Measurements from ENCODE around the gene SNRPE. TPM values are rescaled to one million over a fixed set of nuclear protein-coding genes. Genes with fewer than 3 reads are reported as not detected.

Gene SNRPE
- total and polyA plus RNA-seq, 2 experiments from 2014 or later, result 27.6 to 233 TPM

DNA sequence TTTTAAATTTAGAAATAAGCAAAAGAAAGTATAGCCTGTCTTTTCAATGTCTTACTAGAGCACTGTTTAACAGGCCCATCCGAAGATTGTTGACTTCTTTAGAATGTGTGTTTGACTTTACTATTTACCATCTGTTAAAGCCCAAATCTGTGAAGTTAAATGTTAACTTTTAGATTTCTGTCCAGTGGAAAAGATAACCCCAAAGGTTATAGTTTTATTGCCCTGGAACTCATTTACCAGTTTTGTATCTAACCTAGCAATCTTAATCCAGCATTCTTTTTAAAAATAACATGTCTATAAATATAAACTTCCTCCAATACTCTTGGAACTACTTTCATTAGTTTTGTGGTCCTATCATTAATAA lies 37.9 kb downstream of the SNRPE start:
- Histone ChIP-seq H3K4me3 (no peak overlapping the region), H2AFZ (no peak overlapping the region), H3K79me2 (ENCODE audit: insufficient read depth) (no peaks in the 10 kb centered on the region), H3K4me2 (ENCODE audit: unreplicated experiment) (no peak overlapping the region), H3K27me3 (replicated peaks; ENCODE audit: insufficient read depth) (no peaks in the 10 kb centered on the region), H3K9me2 (ENCODE audit: insufficient read depth) (no peaks in the 10 kb centered on the region), H3K27ac (no peak overlapping the region), H3K4me1 (ENCODE audit: insufficient read depth) (no peaks in the 10 kb centered on the region), H3K36me3 (ENCODE audit: low read depth) (no peaks in the 10 kb centered on the region), H3K9me3 (ENCODE audit: low read depth) (no peaks in the 10 kb centered on the region), H3K9ac (no peak overlapping the region), H3F3A (ENCODE audit: insufficient read depth) (no peaks in the 10 kb centered on the region), H4K20me1 (ENCODE audit: insufficient read depth) (no peaks in the 10 kb centered on the region)
- in situ Hi-C loops (cut with MboI), result no loop called here
- TF ChIP-seq EZH2phosphoT487 (IDR thresholded peaks at IDR 0.05; ENCODE audit: insufficient read depth, low read depth) (no peak), EZH2 (IDR thresholded peaks at IDR 0.05; ENCODE audit: insufficient read depth, poor library complexity, severe bottlenecking) (no peak)
- no peak for DNase-seq
- 93 to 98% methylated on average over 1 of the region's 1 CpG for WGBS, 2 experiments (ENCODE audit: low coverage in 1 of 2, low lambda C conversion rate in 2 of 2, missing lambda C conversion rate in 2 of 2)

DNA sequence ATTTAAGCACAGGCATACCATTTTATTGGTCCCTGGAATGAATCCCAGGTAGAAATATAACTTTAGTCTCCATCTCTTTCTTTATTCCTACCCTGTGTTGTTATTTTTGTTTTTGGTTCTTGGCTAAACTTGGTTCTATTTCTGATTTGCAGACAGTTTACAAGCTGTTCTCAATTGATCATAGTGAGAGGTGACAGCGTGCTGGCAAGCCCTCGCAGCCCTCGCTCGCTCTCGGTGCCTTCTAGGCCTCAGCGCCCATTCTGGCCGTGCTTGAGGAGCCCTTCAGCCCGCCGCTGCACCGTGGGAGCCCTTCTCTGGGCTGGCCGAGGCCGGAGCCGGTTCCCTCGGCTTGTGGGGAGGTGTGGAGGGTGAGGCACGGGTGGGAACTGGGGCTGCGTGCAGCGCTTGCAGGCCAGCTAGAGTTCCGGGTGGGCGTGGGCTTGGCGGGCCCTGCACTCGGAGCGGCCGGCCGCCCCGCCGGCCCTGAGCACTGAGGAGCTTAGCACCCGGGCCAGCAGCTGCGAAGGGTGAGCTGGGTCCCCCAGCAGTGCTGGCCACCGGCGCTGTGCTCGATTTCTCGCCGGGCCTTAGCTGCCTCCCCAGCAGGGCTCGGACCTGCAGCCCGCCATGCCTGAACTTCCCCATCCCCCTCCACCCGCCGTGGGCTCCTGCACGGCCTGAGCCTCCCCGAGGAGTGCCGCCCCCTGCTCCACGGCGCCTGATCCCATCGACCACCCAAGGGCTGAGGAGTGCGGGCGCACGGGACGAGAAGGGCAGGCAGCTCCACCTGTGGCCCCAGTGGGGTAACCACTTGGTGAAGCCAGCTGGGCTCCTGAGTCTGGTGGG lies 38.7 kb downstream of the SNRPE start:
- in situ Hi-C loops (cut with MboI), result no loop called here
- TF ChIP-seq EZH2phosphoT487 (IDR thresholded peaks at IDR 0.05; ENCODE audit: insufficient read depth, low read depth) (no peak), EZH2 (IDR thresholded peaks at IDR 0.05; ENCODE audit: insufficient read depth, poor library complexity, severe bottlenecking) (no peak)
- no peaks in the 10 kb centered on the region for H3K9me3 ChIP-seq (ENCODE audit: low read depth)
- no peak overlapping the region for H3K4me2 ChIP-seq (ENCODE audit: unreplicated experiment)
- H3K27ac ChIP-seq, result no peak overlapping the region
- H4K20me1 ChIP-seq (ENCODE audit: insufficient read depth), result no peaks in the 10 kb centered on the region
- no peak overlapping the region for H2AFZ ChIP-seq
- H3K36me3 ChIP-seq (ENCODE audit: low read depth), result no peaks in the 10 kb centered on the region
- 92 to 93% methylated on average over 31 to 47 of the region's 47 CpGs for WGBS, 2 experiments (ENCODE audit: low coverage in 1 of 2, low lambda C conversion rate in 2 of 2, missing lambda C conversion rate in 2 of 2)
- no peaks in the 10 kb centered on the region for H3K79me2 ChIP-seq (ENCODE audit: insufficient read depth)
- no peak overlapping the region for H3K4me3 ChIP-seq
- H3K4me1 ChIP-seq (ENCODE audit: insufficient read depth), result no peaks in the 10 kb centered on the region
- H3F3A ChIP-seq (ENCODE audit: insufficient read depth), result no peaks in the 10 kb centered on the region
- no peaks in the 10 kb centered on the region for H3K27me3 ChIP-seq (replicated peaks; ENCODE audit: insufficient read depth)
- DNase-seq, result no peak
- no peak overlapping the region for H3K9ac ChIP-seq
- no peaks in the 10 kb centered on the region for H3K9me2 ChIP-seq (ENCODE audit: insufficient read depth)

GRCh38 chr1:203901581-203901980 lies 40.2 kb downstream of the SNRPE start:
- no peak for TF ChIP-seq EZH2phosphoT487 (IDR thresholded peaks at IDR 0.05; ENCODE audit: insufficient read depth, low read depth)
- TF ChIP-seq EZH2 (IDR thresholded peaks at IDR 0.05; ENCODE audit: insufficient read depth, poor library complexity, severe bottlenecking), result no peak
- in situ Hi-C loops (cut with MboI), result no loop called here
- no peak overlapping the region for H3K4me3 ChIP-seq

DNA sequence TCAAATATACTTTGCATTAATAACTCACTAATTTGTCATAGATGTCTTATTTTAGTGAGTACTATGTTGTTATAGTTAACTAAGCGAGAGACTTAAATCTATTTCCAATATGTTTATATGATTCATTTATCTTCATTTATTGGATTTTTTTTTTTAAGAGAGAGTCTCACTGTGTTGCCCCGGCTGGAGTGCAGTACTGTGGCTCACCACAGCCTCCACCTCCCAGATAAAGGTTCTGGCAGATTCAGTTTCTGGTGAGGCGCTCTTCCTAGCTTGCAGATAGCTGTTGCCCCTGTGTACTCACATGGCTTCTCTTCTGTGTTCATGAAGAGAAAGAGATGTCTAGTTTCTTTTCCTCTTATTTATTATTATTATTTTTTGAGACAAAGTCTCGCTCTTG lies 43.9 kb downstream of the SNRPE start:
- no peaks in the 10 kb centered on the region for H3K27me3 ChIP-seq (replicated peaks; ENCODE audit: insufficient read depth)
- no peak for TF ChIP-seq EZH2phosphoT487 (IDR thresholded peaks at IDR 0.05; ENCODE audit: insufficient read depth, low read depth)
- no peak for TF ChIP-seq EZH2 (IDR thresholded peaks at IDR 0.05; ENCODE audit: insufficient read depth, poor library complexity, severe bottlenecking)
- H3K4me1 ChIP-seq (ENCODE audit: insufficient read depth), result peaks cover 23% of the 10 kb centered on the region
- H4K20me1 ChIP-seq (ENCODE audit: insufficient read depth), result no peaks in the 10 kb centered on the region
- no peak for DNase-seq
- no peaks in the 10 kb centered on the region for H3K36me3 ChIP-seq (ENCODE audit: low read depth)
- no peak overlapping the region for H3K27ac ChIP-seq
- no peak overlapping the region for H3K4me2 ChIP-seq (ENCODE audit: unreplicated experiment)
- no peaks in the 10 kb centered on the region for H3K79me2 ChIP-seq (ENCODE audit: insufficient read depth)
- H3K4me3 ChIP-seq, result no peak overlapping the region
- 97 to 98% methylated on average over 4 of the region's 4 CpGs for WGBS, 2 experiments (ENCODE audit: low coverage in 1 of 2, low lambda C conversion rate in 2 of 2, missing lambda C conversion rate in 2 of 2)
- no peaks in the 10 kb centered on the region for H3K9me3 ChIP-seq (ENCODE audit: low read depth)
- H3K9ac ChIP-seq, result no peak overlapping the region
- H3K9me2 ChIP-seq (ENCODE audit: insufficient read depth), result no peaks in the 10 kb centered on the region
- peaks cover 24% of the 10 kb centered on the region for H3F3A ChIP-seq (ENCODE audit: insufficient read depth)
- no peak overlapping the region for H2AFZ ChIP-seq
- in situ Hi-C loops (cut with MboI), result no loop called here

More at GRCh38 chr1:203901581-203901980, 40.2 kb downstream of the SNRPE start:
- Histone ChIP-seq H3K36me3 (ENCODE audit: low read depth) (no peaks in the 10 kb centered on the region), H3K9me2 (ENCODE audit: insufficient read depth) (no peaks in the 10 kb centered on the region), H3K79me2 (ENCODE audit: insufficient read depth) (no peaks in the 10 kb centered on the region), H4K20me1 (ENCODE audit: insufficient read depth) (no peaks in the 10 kb centered on the region), H3K4me1 (ENCODE audit: insufficient read depth) (peaks cover 11% of the 10 kb centered on the region), H2AFZ (no peak overlapping the region), H3K9me3 (ENCODE audit: low read depth) (no peaks in the 10 kb centered on the region), H3F3A (ENCODE audit: insufficient read depth) (peaks cover 12% of the 10 kb centered on the region), H3K27ac (no peak overlapping the region), H3K4me2 (ENCODE audit: unreplicated experiment) (no peak overlapping the region), H3K27me3 (replicated peaks; ENCODE audit: insufficient read depth) (no peaks in the 10 kb centered on the region), H3K9ac (no peak overlapping the region)
- 90 to 92% methylated on average over 12 of the region's 12 CpGs for WGBS, 2 experiments (ENCODE audit: low coverage in 1 of 2, low lambda C conversion rate in 2 of 2, missing lambda C conversion rate in 2 of 2)
- no peak for DNase-seq
